NCI-H446 treated with DMSO at 0.1 percent for 48 hours (cell line): ENCODE data around the gene OR2D3.
"Not testable (repeated sequence)": the region's sequence is repeated elsewhere in the genome, so short reads cannot be mapped to it uniquely, and the experiment has no call there.

Experiments used
- DNase-seq: peaks from one replicate; lab custom pipeline; 2025; lab: John Stamatoyannopoulos, UW

OR2D3 gene, protein sequence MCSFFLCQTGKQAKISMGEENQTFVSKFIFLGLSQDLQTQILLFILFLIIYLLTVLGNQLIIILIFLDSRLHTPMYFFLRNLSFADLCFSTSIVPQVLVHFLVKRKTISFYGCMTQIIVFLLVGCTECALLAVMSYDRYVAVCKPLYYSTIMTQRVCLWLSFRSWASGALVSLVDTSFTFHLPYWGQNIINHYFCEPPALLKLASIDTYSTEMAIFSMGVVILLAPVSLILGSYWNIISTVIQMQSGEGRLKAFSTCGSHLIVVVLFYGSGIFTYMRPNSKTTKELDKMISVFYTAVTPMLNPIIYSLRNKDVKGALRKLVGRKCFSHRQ

DNA sequence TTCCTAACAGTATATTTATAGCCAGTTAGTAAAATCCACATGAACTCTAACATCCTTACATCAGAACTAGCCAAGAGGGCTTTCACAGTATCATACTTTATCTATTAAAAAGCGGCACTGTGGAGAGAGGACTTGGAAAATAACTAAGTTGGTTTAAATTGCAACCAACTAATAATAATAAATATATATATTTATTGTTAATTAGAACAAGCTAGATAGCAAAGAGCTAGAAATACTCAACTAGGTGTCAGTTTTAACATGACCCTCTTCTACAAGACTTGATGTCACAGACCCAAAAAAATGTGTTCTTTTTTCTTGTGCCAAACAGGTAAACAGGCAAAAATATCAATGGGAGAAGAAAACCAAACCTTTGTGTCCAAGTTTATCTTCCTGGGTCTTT lies at the start of gene OR2D3:
Gene OR2D3, plus strand, starts transcription at position 301 of the 400 bp plus-strand sequence. Its CDS starts 0 bp downstream, at position 301.
- DNase-seq, result no peak

DNA sequence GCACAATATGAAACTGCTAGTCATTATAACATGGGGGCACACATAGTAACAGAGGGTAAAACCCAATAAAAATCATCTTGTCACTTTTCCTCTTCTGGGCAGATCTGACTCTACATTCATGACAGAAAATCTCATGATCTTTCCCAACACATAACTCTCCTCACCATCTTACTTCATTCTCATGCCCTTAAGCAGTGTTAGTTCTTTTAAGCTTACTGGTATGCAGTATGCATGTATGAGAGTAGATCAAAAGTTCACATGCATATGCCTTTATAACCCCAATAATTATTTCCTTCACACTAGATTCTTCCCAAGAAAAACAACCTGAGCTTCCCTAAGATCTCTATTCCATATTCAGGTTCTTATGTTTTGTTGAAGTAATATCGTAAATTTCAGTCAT lies 49.5 kb upstream of the OR2D3 start:
- no peak for DNase-seq

DNA sequence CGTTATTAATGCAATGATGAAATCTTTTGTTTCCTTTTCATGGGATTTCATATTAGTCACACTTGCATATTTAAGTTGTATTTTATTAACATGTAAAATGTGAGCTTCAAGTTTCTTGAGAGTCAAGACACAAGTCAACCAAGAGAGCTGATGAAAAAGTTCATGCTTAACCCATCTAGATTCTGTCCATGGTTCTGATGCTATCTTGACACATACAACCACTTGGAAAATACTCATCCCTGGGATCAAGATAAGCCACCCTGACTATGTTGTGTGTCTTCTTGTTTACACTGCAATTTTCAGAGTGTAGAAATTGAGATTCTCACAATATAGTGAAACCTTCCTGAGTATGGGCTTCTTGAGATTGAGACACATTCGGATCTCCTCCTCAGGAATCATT lies 45.0 kb upstream of the OR2D3 start:
- no peak for DNase-seq

DNA sequence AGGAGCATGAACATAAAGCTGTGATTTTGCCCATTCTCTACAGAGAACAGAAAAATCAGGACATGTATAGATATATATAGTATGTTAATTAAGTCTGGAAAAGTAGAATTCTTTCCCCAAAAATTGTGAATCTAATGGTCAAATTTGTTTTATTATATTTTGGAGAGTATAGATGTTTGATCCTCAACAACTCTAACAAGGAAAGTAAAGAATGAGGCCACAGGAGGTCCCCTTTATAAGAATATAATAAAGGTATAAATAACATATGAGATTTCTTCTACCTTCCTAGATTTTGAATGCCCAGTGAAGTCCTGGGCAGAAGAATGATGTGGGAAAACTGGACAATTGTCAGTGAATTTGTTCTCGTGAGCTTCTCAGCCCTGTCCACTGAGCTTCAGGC lies 44.5 kb upstream of the OR2D3 start, which contains the start of gene OR10A4:
Gene OR10A4, plus strand, starts transcription at position 301 of the 400 bp plus-strand sequence. Its CDS starts 23 bp downstream, at position 324.
- DNase-seq, result no peak

DNA sequence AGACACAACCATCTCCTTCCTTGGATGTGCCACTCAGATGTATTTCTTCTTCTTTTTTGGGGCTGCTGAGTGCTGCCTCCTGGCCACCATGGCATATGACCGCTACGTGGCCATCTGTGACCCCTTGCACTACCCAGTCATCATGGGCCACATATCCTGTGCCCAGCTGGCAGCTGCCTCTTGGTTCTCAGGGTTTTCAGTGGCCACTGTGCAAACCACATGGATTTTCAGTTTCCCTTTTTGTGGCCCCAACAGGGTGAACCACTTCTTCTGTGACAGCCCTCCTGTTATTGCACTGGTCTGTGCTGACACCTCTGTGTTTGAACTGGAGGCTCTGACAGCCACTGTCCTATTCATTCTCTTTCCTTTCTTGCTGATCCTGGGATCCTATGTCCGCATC lies 43.9 kb upstream of the OR2D3 start:
- DNase-seq, result no peak

DNA sequence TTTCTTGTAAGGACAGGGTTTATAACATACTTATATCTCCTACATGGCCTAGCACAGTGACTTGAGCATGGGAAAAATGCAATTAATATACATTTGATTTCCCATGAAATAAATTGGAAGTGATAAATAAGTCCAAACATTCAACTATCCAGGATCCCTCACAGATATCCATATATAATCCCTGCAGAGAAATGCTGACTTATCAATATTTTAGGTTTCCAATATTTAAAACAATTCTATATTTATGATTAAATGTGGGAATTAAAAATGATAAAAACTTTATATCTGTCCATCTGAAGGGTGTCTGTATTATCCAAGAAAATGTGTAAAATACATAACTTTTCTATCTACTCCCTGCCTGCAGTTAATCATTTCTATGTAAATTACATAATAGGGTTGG lies 38.1 kb upstream of the OR2D3 start:
- DNase-seq, result no peak

DNA sequence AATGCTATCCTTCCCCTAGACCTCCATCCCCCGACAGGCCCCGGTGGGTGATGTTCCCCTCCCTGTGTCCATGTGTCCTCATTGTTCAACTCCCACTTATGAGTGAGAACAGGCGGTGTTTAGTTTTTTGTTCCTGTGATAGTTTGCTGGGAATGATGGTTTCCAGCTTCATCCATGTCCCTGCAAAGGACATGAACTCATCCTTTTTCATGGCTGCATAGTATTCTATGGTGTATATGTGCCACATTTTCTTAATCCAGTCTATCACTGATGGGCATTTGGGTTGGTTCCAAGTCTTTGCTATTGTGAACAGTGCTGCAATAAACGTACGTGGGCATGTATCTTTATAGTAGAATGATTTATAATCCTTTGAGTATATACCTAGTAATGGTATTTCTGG lies 33.1 kb upstream of the OR2D3 start:
- not testable (repeated sequence) for DNase-seq

DNA sequence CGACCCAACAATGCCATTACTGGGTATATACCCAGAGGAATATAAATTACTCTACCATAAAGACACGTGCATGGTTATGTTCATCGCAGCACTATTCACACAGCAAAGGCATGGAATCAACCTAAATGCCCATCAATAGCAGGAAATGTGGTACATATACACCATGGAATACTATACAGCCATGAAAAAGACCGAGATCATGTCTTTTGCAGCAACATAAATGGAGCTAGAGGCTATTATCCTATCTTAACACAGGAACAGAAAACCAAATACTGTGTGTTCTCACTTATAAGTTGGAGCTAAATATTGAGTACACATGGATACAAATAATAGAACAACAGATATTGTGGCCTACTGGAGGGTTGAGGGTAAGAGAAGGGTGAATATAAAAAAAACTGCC lies 32.0 kb upstream of the OR2D3 start:
- no peak for DNase-seq

DNA sequence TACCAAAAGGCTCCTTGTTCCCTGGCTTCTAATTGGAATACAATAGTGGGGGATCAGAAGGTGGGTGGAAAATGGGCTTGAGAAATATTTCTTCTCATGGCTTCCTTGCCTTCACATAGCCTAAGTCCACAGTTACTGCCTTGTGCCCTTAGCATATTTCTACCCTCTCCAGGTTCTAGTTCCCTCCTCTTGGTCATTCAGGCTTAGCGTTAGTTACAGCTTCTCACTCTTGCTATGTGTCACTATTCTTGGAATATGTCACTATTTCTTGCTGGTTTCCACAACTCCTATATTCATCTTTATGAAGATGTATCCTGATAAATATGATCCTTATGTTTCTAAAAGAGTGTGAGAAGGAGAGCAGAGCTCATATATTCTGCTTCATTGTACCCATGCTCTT lies 31.0 kb upstream of the OR2D3 start:
- no peak for DNase-seq

DNA sequence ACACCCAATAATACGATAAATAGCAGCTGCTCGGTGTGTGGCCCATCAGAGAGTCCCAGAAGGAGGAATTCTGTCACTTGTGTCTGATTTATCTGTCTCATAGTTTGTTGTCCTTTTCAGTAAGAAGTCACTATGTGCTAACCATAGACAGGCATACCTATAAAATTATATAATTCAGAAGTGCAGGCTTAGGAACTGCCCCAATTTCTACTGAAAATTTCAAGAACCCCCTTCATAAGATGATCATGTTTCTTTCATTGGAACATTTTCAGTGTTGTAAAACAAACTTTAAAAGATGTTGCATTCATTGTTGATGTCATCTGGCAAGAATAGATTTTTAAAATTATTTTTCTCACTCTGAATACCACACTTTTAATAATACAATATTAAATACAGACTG lies 28.4 kb upstream of the OR2D3 start, which contains the start of gene OR2D2:
Gene OR2D2, minus strand, starts transcription at position 101 of the 400 bp plus-strand sequence. Its CDS starts 0 bp downstream, at position 101.
- DNase-seq, result no peak

DNA sequence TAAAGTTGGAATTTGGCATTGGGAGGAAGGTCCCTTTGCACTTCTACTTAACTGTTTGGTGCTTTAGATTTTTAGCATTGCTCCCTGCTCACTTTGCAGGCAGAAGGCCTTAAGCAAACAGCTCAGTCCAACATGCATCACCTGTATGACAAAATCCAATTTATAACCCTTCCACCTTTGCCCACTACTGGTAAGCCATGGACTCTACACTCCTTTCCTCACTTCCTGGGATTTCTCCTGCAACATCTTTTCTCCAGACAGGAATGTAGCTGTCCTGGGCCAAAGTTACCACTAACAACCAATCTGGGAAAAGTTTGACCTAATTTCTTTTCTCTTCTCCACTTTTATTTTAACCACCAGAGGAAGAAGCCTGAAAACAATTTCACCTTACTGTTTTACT lies 26.7 kb upstream of the OR2D3 start:
- no peak for DNase-seq

DNA sequence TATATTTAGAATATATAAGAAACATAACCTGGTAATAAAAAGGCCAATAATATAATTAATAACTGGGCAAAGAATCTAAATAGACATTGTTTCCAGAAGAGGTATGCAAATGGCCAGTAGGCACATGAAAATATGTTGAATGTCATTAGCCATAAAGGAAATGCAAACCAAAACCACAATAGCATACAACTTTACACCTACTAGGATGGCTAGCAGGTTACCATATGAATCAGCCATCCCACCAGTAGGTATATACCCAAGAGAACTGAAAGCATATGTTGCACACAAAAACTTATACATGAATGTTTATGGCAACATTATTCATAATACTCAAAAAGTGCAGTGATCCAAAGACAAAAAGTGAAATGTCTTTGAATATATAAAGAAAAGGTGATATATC lies 25.8 kb upstream of the OR2D3 start:
- no peak for DNase-seq

DNA sequence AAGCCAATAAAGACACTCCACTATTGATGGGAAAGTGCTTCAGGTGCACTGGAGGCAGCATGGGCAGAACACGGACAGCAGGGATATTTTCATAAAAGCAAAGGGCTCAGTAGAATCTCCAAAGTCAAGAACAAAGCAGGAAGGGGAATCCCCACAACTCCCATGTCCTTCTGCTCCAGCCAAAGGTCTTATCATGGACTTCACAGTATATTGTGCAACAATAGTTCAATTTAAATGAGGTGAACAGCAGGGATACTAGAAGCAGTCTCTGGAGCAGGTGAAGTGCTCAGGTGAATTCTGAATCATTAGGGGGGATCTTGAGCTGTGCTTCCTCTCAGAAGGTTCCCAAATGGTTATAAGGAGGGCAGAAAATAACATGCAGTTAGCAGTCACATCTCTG lies 21.9 kb upstream of the OR2D3 start:
- no peak for DNase-seq

DNA sequence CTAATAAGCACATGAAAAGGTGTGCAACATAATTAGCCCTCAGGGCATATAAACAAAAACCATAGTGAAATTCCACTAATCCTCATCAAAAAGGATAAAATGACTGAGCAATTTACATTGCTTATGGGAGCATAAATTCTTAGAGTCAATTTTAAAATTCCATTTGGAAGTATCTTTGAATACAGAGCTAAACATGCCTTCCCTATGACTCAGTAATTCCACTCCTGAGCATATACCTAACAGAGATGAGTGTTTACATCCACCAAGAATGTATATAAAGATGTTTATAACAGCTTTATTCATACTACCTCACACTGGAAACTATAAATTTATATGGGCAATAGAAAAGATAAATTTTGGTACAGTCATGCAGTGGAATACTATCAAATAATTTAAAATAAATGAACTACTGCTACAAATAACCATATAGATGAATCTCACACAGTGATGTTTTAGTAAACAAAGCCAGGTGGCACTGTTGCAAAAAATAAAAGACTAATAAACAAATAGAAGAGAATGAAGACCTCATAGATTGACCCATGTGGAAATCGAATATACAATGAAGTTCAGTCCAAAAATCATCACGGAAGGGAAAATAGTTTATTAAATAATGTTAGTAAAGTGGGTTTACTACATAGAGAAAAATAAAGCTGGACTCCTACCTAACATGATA lies 20.3 kb upstream of the OR2D3 start:
- no peak for DNase-seq

DNA sequence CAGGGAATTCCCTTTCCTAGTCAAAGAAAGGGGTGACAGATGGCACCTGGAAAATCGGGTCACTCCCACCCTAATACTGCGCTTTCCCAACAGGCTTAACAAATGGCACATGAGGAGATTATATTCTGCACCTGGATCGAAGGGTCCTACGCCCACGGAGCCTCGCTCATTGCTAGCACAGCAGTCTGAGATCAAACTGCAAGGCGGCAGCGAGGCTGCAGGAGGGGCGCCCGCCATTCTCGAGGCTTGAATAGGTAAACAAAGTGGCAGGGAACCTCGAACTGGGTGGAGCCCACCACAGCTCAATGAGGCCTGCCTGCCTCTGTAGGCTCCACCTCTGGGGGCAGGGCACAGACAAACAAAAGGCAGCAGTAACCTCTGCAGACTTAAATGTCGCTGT lies 16.0 kb upstream of the OR2D3 start:
- DNase-seq, result not testable (repeated sequence)

DNA sequence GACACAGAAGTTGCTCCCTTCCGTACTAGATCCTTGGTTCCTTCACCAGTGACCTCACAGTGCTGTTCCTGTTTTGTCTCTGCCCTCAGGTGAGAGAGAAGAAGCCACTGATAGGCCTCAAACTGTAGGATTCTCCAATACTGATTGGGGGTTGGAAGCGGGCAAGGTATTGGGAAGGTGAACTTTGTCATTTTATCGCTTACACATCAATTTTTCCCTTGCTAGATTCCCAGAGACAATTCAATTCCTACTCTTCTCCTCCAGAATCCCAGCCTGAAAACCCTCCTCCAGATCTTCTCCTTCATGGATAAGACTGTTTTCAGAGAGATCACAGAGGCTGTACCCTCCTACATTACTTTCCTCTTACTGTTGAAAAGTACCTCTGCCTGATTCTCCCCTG lies 9.4 kb upstream of the OR2D3 start:
- DNase-seq, result no peak

DNA sequence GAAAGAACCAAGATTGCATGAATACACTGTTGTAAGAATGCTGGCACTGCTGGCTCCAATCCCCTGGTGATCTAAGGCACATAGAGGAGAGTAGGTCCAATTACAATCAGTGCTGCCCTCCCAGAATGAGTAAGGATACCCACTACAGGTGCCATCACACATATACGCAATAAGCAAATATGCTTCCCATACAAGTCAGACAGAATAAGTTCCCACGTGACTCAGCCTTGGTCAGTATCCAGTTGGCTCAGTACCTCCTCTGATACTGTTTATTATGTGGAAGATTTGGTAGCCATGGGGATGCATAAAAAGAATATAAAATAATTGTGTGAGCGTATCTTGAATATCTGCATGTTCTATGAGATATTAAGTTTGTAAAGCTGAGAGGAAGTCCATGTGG lies 8.9 kb upstream of the OR2D3 start:
- no peak for DNase-seq

DNA sequence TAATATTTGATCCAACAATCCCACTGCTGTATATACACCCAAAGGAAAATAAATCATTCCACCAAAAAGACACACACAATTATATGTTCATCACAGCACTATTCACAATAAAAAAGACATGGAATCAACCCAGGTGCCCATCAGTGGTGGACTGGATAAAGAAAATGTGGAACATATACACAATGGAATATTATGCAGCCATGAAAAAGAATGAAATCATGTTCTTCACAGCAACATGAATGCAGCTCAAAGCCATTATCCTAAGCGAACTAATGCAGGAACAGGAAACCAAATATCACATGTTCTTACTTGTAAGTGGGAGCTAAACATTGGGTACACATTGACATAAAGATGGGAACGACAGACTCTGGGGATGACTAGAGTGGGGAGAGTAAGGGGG lies 1.1 kb upstream of the OR2D3 start:
- DNase-seq, result no peak

DNA sequence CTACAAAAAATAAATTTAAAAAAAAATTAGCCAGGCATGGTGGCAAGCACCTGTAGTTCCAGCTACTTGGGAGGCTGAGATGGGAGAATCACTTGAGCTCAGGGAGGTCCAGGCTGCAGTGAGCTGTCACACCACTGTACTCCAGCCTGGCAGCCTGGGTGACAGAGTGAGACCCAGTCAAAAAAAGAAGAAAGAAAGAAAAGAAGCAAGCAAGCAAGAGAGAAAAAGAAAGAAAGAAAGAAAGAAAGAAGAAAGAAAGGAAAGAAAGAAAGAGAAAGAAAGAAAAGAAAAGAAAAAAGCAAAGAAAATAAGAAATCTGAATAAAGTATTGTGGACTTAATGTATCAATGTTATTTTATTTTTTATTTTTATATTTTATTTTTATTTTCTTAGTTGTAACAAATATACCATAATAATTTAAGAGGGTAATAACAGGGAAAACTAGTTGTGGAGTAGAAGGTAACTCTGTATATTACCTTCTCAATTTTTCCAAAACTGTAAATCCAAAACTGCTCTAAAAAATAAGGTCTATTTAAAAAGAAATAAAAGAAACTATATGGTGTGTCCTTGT lies 4.3 kb downstream of the OR2D3 start:
- no peak for DNase-seq

DNA sequence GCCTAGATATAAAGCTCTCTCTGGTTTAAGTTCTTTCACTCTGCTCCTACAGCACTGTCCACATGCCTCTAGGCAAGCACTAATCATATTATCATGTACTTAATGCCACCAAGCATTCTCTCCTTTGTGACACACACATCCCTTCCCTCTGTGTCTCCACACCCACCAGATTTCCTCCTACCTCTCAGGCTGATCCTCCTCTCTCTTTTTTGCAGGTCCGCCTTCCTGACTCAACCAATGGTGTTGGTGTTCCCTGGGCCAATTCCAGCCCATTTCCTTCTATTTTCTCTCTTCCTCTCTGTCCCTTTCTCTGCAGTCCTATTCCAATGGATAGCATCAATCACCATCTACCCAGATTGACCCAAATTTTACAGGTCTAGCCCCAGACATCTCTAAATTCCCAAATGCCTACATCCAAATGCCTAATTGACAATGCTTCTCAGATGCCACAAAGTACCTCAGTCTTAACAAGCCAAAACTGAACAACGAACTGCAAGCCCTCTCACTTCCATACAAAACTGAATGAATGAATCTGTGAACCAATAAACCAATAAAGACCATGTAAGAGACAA lies 4.9 kb downstream of the OR2D3 start:
- no peak for DNase-seq

DNA sequence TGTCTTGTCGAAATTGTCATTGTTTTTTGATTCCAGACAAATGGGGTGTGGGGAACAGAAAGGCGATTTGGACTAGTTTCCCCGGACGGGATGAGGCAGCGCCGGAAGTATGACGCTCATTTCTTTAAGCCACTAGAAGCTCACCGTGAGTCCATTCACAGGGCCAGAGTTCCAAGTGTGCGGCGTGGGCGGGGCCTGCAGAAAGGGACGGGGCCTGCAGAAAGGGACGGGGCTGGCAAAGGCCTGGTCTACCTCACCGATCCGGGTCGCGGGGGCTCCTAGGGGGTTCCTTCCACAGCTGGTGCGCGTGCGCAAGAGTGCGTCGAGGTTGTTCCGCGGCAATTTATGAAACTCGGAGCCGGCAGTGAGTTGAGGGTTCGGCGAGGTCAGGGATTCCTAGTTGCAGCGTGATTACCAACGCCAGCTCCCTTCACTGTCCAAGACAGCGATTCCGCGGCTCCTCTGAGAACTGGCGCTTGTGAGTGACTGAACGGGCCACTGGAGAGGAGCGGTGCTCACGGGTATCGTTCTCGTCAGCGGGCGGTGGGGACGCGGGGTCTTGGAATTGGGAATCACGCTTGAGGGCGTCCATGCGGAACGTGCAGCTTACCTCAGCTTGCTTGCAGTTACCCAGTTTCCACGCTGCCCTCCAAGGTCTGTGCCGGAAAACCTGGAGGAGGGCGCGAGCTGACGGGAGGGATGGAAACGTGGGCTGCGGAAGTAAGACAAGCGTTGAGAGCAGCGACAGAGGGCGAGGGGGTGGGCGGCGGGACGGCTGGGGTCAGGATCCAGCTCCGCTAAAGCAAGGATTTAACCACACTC lies 5.6 kb downstream of the OR2D3 start, which contains the start of gene ZNF215:
Gene ZNF215, plus strand, starts transcription at position 219 of the 822 bp plus-strand sequence. CDS start 5,847 bp downstream, outside the sequence.
- no peak for DNase-seq
